GM12864 (cell line): ENCODE measurements around the gene NOS1AP.
A peak's percentile ranks its signal among the peaks of the same experiment; 100 is the strongest.

ENCODE experiments used
- DNase-seq: peaks from one replicate; pipeline ENCODE4 v3.0.0-alpha.2; 2011; ENCODE audit warnings: low read depth
- H3K4me3 ChIP-seq: 2 replicates; pipeline ENCODE4 v1.5.1; 2011; ENCODE audit warnings: mild to moderate bottlenecking, low read depth, low read length, control low read depth
- CTCF ChIP-seq: IDR thresholded peaks from 2 replicates; pipeline ENCODE4 v1.5.1; 2011; ENCODE audit warnings: low read depth, mild to moderate bottlenecking, moderate library complexity, low read length, control low read depth, inconsistent platforms; ENCODE audit errors: missing control alignments

The NOS1AP gene

GRCh38 chr1:162069334-162070093 is at the start of gene NOS1AP:
Gene NOS1AP, plus strand, starts transcription at chr1:162069691. Its CDS starts 487 bp downstream, at chr1:162070178.
- DNase-seq = no peak
- TF ChIP-seq CTCF = no peak

GRCh38 chr1:162020150-162020549 is 49.3 kb upstream of the NOS1AP start:
- TF ChIP-seq CTCF = no peak
- no peak overlapping the region for H3K4me3 ChIP-seq
- no peak for DNase-seq

More at GRCh38 chr1:162069334-162070093, at the start of gene NOS1AP:
- peak within 1 kb of the TSS; percentile 60 for H3K4me3 ChIP-seq

GRCh38 chr1:162021124-162021523 is 48.4 kb upstream of the NOS1AP start:
- no peak for TF ChIP-seq CTCF
- no peak overlapping the region for H3K4me3 ChIP-seq

GRCh38 chr1:162022626-162023025 is 46.9 kb upstream of the NOS1AP start:
- no peak for DNase-seq
- H3K4me3 ChIP-seq = no peak overlapping the region
- TF ChIP-seq CTCF = no peak

More at GRCh38 chr1:162021124-162021523, 48.4 kb upstream of the NOS1AP start:
- no peak for DNase-seq

- H3K4me3 ChIP-seq = no peak overlapping the region
- TF ChIP-seq CTCF = no peak
- no peak for DNase-seq
Observed at GRCh38 chr1:162023181-162023546, 46.3 kb upstream of the NOS1AP start.

GRCh38 chr1:162023547-162024501 is 45.7 kb upstream of the NOS1AP start, which contains the start of gene OLFML2B:
Gene OLFML2B, minus strand, starts transcription at chr1:162023869. Its CDS starts 439 bp downstream, at chr1:162023430.
- peak within 1 kb of the TSS; percentile 49 for H3K4me3 ChIP-seq
- DNase-seq = no peak
- TF ChIP-seq CTCF = no peak
